Measurements from ENCODE around the gene DAP.

DAP gene

DNA sequence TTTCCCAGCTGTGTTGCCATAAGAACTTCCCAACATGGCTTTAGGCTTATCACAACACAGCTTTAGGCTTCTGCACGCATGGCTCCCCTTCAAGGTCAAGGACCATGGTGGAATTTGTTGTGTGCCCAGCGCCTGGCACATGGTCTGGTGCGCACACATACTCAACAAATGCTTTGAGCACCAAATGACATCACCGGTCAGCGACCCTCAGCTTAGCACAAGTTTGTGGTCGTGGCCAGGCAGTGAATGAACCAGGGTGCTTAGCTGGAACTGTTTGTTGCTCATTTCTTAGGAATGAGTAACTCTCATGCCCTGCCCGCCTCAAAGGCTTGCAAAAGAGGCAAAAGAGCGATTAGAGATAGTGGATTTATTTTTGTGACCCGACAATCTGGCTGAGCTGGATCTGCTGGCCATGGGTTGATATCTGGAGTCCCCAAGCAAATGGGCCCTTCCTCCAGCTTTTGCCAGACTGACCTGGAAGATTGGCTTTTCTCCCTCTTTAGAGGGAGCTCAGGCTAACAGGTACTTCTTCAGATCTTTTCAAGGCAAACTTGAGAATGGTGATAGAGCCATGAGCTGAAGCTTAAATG, 58.9 kb downstream of the DAP start:
- H3K4me3 ChIP-seq (replicated peaks; ENCODE audit: low read depth, low read length), result no peak overlapping the region
- TF ChIP-seq, protein P1, sequence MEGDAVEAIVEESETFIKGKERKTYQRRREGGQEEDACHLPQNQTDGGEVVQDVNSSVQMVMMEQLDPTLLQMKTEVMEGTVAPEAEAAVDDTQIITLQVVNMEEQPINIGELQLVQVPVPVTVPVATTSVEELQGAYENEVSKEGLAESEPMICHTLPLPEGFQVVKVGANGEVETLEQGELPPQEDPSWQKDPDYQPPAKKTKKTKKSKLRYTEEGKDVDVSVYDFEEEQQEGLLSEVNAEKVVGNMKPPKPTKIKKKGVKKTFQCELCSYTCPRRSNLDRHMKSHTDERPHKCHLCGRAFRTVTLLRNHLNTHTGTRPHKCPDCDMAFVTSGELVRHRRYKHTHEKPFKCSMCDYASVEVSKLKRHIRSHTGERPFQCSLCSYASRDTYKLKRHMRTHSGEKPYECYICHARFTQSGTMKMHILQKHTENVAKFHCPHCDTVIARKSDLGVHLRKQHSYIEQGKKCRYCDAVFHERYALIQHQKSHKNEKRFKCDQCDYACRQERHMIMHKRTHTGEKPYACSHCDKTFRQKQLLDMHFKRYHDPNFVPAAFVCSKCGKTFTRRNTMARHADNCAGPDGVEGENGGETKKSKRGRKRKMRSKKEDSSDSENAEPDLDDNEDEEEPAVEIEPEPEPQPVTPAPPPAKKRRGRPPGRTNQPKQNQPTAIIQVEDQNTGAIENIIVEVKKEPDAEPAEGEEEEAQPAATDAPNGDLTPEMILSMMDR (IDR thresholded peaks at IDR 0.05; ENCODE audit: low read length, missing control alignments), result no peak
- peak; percentile 84 for DNase-seq (ENCODE audit: low read depth)

DNA sequence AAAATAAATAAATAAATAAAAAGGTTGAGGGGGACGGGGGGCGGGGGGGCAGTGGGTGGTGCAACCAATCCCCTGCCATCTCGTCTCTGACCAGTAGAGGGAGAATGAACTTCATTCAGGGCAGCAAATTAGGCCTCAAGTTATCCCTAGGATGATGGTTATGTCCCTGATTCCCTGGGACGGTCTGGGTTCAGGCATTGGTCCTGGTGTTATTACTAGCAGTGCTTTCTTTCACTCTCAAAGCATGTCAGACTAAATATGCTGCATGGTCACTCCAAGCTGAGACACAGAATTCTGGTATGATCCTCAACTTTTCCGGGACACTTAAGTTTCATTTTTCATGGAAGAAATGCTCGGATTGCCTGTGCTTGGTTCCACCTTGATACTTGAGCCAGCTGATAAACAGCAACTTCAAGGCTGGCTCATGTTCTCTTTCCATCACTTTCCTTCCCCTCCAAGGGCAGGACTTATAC, 59.4 kb downstream of the DAP start:
- peak; percentile 61 for DNase-seq (ENCODE audit: low read depth)
- TF ChIP-seq, protein P1 (IDR thresholded peaks at IDR 0.05; ENCODE audit: low read length, missing control alignments), result peak; percentile 52
- no peak overlapping the region for H3K4me3 ChIP-seq (replicated peaks; ENCODE audit: low read depth, low read length)

DNA sequence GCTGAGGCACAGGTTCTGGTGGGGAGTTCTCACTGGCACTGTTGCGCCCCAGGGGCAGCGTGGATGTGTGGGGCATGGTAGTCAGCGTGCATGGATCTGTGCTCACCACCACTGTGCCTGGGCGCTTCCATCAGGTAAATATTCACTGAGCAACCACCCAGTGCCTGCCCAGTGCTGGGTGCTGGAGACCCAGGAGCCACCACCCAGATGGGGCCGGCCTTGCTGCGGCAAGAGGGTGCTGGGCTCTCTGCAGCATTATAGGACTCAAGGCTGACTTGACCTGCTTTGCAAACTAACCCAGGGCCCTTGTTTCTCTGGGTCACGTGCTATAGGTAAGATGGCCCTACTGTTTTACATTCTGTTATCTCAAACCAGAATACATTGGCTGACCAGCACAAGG, 60.5 kb downstream of the DAP start:
- DNase-seq (ENCODE audit: low read depth), result no peak
- TF ChIP-seq, protein P1 (IDR thresholded peaks at IDR 0.05; ENCODE audit: low read length, missing control alignments), result no peak
- no peak overlapping the region for H3K4me3 ChIP-seq (replicated peaks; ENCODE audit: low read depth, low read length)

DNA sequence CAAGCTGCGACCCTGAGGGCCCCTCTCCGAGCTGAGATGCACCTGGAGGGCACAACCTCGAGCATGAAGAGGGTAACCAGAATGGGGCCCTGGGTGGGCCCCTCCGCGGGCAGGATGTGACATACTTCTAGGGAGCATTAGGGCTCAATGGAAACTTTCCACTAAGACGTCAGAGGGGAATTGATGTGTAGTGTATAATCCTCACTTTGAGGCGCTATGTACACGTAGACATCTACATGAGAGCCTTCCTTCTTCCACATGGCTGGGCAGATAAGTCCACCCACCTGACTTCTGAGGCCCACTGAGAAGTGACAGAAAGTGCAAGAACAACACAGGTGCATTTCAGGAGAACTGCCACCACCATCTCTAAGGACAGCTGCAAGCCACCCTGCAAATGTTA, 61.0 kb downstream of the DAP start:
- no peak for DNase-seq (ENCODE audit: low read depth)
- no peak overlapping the region for H3K4me3 ChIP-seq (replicated peaks; ENCODE audit: low read depth, low read length)
- TF ChIP-seq, protein P1 (IDR thresholded peaks at IDR 0.05; ENCODE audit: low read length, missing control alignments), result no peak

DNA sequence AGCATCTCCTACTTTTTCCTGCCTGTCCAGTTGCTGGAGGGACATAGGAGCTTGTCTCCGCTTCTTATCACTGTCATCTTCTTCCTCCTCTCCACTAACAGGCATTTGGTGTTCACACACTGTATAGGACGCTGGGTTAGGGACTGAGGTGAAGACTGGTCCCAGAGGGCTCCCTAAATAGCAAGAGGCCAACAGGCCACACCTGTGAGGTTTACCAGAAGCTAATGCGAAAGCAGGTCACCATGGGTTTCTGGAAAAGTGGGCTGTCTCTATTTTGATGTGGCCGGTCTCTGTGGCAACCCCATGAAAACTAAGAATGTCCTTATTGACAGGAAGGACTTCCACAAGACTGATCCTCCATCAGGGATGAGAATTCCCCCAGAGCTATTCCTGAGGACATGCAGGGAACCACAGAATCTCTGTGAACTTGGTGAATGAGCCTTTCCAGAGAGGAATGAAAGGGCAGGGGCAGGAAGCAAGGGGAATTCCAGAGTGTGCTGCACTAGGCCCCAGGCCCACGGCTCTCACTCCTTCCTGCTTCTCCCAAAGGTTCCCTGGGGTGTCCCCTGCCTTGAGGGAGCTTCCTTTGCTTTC, 61.7 kb downstream of the DAP start:
- TF ChIP-seq, protein P1 (IDR thresholded peaks at IDR 0.05; ENCODE audit: low read length, missing control alignments), result no peak
- DNase-seq (ENCODE audit: low read depth), result no peak
- H3K4me3 ChIP-seq (replicated peaks; ENCODE audit: low read depth, low read length), result no peak overlapping the region

DNA sequence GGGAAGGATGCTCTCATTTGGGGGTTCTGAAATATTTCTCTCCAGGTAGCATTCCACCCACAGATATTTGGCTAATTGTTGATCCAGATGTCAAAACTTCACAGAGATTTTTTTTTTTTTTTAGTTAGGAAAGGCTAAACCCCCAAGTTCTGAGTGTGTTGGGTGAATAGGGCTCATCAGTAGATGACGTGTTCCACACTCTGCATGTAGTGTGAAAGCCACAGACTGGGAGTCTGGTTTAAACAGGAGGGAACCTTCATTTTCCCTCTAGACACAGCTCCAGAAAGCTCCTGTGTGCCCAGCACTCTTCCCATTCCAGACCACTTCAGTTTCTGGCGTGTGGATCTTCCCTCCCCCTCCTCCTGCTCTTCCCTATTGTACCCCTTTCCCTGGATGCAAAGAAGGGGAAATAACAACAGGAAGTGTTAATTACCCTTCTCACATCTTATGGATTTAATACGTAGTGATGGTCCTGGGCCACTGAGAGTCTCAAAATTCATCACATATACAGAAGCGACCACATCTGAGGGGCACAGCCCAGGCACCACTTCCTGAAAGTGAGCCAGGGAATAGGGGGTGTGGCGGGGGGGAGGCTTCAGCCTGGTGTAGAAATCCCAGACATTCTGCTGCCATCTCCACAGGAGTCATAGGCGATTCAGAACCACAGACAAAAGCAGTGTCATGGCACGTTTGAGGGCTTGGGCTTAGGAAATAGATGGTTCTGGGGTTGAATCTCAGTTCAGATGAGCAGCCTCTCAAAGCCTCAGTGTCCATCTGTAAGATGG, 65.1 kb downstream of the DAP start:
- DNase-seq (ENCODE audit: low read depth), result no peak
- TF ChIP-seq, protein P1 (IDR thresholded peaks at IDR 0.05; ENCODE audit: low read length, missing control alignments), result no peak
- H3K4me3 ChIP-seq (replicated peaks; ENCODE audit: low read depth, low read length), result no peak overlapping the region
